HG02981 (cell line): ENCODE data around the gene C2orf42.
"Not testable (repeated sequence)": the region's sequence is repeated elsewhere in the genome, so short reads cannot be mapped to it uniquely, and the experiment has no call there.

Source experiments
- ATAC-seq: cut with Tn5 transposase; IDR thresholded peaks from one replicate; pipeline ENCODE4 v1.9.1; 2021; ENCODE audit warnings: mild to moderate bottlenecking, moderate library complexity; ENCODE audit not compliant: unreplicated experiment

Gene C2orf42

GRCh38 chr2:70104231-70105111 is 86.3 kb downstream of the C2orf42 start:
- no peak for ATAC-seq

- no peak for ATAC-seq
Observed at GRCh38 chr2:70103531-70104061, 87.2 kb downstream of the C2orf42 start.

GRCh38 chr2:70102323-70102905 is 88.4 kb downstream of the C2orf42 start:
- ATAC-seq: not testable (repeated sequence)

GRCh38 chr2:70101686-70102085 is 89.1 kb downstream of the C2orf42 start:
- ATAC-seq: not testable (repeated sequence)

- no peak for ATAC-seq
Observed at GRCh38 chr2:70101174-70101573, 89.6 kb downstream of the C2orf42 start.
